ENCODE measurements around the gene ANKRD13B. TPM values are rescaled to one million over a fixed set of nuclear protein-coding genes. Genes with fewer than 3 reads are reported as not detected.
A peak's percentile ranks its signal among the peaks of the same experiment; 100 is the strongest.

Gene ANKRD13B
- total and polyA plus RNA-seq, 2 of the 13 experiments (the other 11 are each of a cell fraction or from before 2014, with no cell fraction given), result 1.7 to 1.8 TPM

GRCh38 chr17:29591146-29591736 lies 1.7 kb upstream of the ANKRD13B start (continued):
- TF ChIP-seq POGK (CRISPR knock-in tag; conservative IDR thresholded peaks at IDR 0.05), result no peak
- no peak for TF ChIP-seq SRY (CRISPR knock-in tag; IDR thresholded peaks at IDR 0.05)
- TF ChIP-seq ATF5 (CRISPR knock-in tag; IDR thresholded peaks at IDR 0.05; ENCODE audit: low read depth), result no peak
- TF ChIP-seq MAX (IDR thresholded peaks at IDR 0.05), result peak; percentile 91
- TF ChIP-seq SKIL (CRISPR knock-in tag; IDR thresholded peaks at IDR 0.05; ENCODE audit: borderline replicate concordance), result no peak
- no peak for TF ChIP-seq KMT2A (CRISPR knock-in tag; IDR thresholded peaks at IDR 0.05)
- no peak for TF ChIP-seq ATF3 (CRISPR knock-in tag; IDR thresholded peaks at IDR 0.05)
- TF ChIP-seq NFAT5 (CRISPR knock-in tag; IDR thresholded peaks at IDR 0.05), result no peak; the same call in 1 of the 2 replicates
- peak; percentile 24; the same call in 1 of the 2 replicates for TF ChIP-seq BORCS8-MEF2B (CRISPR knock-in tag; IDR thresholded peaks at IDR 0.05)
- TF ChIP-seq ZNF879 (CRISPR knock-in tag; IDR thresholded peaks at IDR 0.05), result peak; percentile 79
- TF ChIP-seq SAP130 (CRISPR knock-in tag; IDR thresholded peaks at IDR 0.05; ENCODE audit: low read depth), result peak; percentile 54; the same call in 1 of the 2 replicates
- TF ChIP-seq CBFB (CRISPR knock-in tag; IDR thresholded peaks at IDR 0.05), result no peak; the same call in 1 of the 2 replicates
- TF ChIP-seq NR2F1 (CRISPR knock-in tag; IDR thresholded peaks at IDR 0.05), result no peak
- TF ChIP-seq ZNF777 (CRISPR knock-in tag; IDR thresholded peaks at IDR 0.05), result peak; percentile 75
- TF ChIP-seq ZNF670 (CRISPR knock-in tag; IDR thresholded peaks at IDR 0.05; ENCODE audit: borderline replicate concordance), result no peak
- no peak for TF ChIP-seq ZSCAN9 (CRISPR knock-in tag; IDR thresholded peaks at IDR 0.05; ENCODE audit: borderline replicate concordance)
- no peak for TF ChIP-seq SMAD1 (CRISPR knock-in tag; IDR thresholded peaks at IDR 0.05; ENCODE audit: borderline replicate concordance, low read depth)
- no peak for TF ChIP-seq ELF1 (CRISPR knock-in tag; IDR thresholded peaks at IDR 0.05)
- no peak for TF ChIP-seq MBNL3 (CRISPR knock-in tag; conservative IDR thresholded peaks at IDR 0.05)

All from HepG2 (cell line).